Loucy (cell line): ENCODE results near the gene S100A6.

Experiments
- CTCF ChIP-seq: fragments of 200-600 bp; sonication (generic); conservative IDR thresholded peaks from 2 replicates; pipeline ENCODE4 v1.5.1; 2014; ENCODE audit warnings: mild to moderate bottlenecking, antibody characterized with exemption, low read length
- EZH2phosphoT487 ChIP-seq: fragments of 200-600 bp; IDR thresholded peaks from 2 replicates; pipeline ENCODE4 v1.6.1; 2018; ENCODE audit warnings: antibody characterized with exemption, mild to moderate bottlenecking, moderate library complexity, borderline replicate concordance

- TF ChIP-seq CTCF, result peak; percentile 93
- no peak for TF ChIP-seq EZH2phosphoT487
Measured at GRCh38 chr1:153509729-153510354, 25.9 kb downstream of the S100A6 start.
